Stimulated activated CD4-positive, alpha-beta T cell treated with anti-CD3 and anti-CD28 coated beads, Interleukin-15, amount 100 ng/mL, for 48 hours (primary cell): ENCODE data around the gene ZBTB20.

Experiments
- DNase-seq, 2 donors: peaks; one replicate each; pipeline ENCODE4 v3.0.0-alpha.2; 2020; ENCODE audit warnings: low read depth in 2 of 2

Gene ZBTB20

DNA sequence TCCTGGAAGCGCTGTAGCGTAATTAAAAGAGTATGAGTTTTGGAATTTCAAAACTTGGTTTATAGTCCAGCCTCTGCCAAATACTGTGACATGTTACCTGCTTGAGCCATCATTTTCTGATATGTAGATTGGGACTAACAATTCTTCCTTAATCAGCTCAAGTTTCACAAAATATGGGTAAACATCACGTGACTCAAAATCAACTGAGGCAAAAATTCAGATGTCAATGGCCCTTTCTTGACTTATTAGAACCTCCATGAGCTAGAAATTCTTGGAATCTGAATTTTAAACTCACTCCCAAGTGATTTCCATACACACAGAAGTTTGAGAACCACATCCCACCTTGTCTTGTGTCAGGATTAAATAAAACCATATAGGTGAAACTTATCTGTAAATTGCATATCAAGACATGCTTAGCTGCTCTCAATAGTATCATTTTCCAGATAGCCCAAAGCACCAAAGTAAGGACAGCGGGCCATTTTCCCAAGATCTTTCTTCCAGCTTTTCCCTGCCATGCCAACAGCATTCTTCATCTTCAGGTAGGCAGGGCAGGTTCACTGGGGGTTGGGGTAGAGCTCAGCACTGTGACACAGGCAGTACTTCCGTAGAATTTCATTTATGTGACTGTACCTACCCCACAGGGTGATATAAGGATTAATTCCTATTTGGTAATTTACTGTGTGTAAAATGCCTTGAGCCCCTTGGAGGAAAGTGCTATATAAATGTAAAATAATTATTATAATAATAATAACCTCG, 474.2 kb downstream of the ZBTB20 start:
- DNase-seq: no peak

DNA sequence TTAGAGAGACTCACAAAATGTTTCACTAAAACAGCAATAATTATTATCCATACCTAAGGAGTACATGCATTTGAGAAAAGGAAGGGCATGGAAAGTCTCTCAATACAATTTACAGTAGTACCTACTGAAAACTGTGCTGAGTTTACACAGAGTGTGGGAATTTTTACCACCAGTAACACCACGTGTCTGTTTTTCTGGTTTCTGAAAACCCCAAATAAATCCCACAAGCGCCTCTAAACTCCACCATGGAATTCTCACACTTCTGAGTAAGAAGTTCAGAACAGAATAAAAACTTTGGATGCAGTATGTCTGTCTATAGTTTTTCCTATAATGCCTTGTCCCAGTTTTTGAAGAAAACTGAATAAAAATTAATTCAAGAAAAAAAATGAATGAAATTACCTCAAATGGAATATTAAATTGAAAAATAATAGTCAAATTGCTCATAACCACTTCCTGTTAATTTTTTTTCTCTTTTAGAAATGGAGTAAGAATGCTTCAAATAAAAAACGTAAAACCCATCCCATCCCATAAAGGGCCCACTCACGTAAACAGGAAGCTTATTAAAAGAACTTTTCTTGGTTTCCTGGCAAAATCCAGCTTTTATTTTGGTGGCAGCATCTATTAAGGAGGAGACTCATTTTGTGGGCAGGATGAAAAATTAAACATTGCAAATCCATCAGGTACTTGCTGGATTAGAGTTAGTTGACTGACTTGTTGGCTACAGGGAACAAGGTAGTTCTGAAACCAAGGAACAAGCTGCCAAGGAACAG, 475.2 kb downstream of the ZBTB20 start:
- DNase-seq: no peak

DNA sequence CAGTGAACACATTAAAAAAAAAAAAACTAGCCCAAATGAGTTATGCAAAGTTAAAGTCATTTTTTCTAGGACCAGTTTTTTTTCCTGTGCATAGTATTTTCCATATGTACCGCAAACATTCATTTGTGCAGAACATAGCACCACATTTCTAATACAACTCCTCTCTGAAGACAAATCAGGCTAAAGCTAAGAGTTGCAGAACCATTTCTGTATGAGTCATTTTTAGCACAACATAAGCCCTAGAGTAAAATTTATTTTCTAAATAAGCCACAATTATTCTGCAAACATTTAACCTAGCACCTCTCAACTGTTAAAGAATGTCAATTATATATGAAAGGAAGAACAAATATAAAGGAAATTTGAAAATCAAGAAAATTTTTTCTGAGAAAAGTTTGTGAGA, 477.5 kb downstream of the ZBTB20 start:
- DNase-seq: no peak

DNA sequence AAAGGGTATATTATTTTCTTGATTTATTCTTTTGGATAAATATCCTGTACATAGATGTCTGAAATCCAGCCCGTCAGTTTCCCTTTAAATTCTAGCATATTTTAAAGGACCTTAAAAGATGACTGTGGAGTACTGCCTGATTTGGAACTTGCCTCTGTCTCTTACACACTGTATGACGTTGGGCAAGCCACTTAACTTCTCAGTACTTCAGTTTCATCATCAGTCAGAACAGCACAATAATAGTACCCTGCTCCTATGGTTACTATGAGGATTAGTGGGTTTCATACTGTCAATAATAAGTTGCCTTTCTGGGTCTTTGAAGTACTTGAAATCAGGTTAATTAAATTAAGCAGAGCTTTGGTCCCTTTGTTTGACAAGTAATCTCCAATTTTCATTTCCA, 479.0 kb downstream of the ZBTB20 start:
- no peak for DNase-seq

DNA sequence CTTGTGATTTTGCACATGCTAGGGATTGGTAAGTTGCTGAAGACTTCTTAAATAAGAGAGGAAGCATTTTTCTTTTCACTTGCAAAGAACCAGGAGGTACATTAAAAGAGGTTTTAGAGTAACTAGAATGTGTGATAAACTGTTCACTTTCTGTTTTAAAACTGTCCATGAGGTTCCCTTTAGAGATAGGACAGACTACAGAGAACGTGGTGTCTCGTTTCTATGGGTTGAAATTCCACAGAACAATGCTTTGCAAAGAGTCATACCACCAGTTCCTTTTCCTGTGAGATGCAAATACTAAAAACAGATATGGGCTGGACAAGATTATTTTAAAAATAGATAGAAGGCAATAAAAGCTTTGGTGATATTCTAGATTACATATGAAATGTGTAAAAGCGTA, 480.5 kb downstream of the ZBTB20 start:
- no peak for DNase-seq

DNA sequence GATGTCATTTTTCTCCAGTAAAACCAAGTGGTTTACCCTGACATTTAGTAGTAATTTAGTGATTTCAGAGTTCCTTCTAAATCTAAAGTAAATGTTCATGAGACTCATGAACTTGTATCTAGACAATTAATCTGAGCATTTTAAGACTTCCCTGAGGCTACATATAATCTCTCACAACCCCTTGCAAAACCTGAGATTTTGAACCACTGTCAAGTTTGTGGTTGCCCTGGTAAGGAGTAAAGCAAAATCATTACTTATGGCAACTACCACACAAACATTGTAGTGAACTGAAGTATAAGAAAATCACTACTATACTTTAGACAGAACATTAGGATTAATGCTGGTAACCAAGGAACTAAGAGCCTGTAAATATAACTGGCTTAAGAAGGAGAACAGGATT, 483.1 kb downstream of the ZBTB20 start:
- DNase-seq: no peak

DNA sequence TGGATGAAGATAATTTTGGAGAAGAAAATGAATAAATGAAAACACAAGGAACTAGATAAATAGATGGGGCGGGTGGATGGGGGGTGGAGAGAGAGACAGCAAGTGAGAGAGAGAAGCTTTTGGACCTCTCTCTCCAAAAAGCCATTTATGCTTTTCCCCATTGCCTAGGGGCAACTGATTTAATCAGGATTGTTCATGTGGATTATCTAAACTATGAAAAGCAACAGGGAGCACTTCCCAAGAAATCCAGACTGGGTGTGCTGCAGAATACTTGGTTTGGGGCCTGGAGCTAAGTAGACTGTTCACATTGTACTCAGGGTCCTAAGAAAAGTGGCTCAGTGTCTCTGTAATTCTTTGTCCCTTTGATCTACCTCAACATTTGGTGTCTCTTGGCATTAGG, 486.3 kb downstream of the ZBTB20 start:
- no peak for DNase-seq

DNA sequence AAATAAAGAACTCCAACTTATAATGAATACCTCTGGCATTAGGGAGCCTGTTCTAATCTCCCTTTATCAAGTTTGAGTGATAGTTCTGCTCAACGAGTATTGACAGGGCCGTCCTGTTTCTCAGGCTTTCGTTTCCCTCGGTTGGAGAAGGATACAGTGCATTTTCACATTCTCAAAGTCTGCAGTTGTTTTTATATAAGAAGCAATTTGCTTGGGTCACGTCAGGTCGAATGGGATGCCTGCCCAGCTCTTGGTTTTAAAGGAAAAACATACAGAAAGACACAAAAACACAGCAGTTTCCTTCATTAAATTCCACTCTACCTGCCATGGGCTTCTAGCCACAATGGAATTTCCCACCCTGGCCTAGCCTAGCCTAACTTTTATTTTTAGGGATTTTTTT, 487.0 kb downstream of the ZBTB20 start:
- no peak for DNase-seq

DNA sequence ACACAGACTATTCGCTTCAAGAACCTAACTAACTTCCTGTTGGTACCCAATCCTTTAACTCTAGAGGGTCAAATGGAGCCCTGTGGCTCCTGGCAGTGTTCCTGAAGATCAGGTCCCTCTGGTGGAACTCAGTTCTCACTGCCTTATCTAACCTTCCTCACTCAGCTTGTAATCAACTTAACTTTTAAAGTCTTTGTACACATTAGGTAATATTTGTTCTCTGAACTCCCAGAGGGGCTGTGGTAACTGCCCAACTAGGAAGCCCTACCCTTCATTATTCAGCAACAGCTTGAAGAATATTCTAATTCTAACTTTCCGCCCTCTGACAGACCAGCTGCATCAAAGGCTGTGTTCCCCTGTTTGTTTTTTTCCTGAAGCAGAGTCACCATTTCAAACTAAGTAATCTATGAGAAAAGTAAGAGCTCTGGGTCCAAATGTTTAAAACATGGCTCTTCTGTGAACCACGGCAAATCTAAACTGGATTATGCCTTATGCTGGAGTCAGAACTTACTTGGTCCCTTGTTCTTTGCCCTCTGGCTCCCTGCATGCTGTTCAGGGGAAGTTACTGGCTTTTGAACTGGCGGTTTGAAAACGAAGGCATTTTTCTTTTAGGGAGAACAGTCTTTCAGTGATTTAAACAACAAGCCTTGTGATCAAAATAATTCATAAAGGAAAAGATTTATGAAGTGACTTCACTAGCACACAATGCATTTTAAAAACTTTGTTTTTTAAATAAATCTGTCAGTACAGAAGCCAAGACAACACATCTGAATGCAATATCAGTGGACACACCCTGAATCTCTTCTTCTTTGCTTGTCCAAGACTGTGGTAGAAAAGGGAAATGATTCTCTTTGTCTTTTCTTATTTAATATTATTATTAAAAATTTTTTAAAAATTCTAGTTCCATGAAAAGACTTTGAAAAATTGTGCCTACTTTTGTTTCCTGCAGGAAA, 487.7 kb downstream of the ZBTB20 start:
- no peak for DNase-seq

DNA sequence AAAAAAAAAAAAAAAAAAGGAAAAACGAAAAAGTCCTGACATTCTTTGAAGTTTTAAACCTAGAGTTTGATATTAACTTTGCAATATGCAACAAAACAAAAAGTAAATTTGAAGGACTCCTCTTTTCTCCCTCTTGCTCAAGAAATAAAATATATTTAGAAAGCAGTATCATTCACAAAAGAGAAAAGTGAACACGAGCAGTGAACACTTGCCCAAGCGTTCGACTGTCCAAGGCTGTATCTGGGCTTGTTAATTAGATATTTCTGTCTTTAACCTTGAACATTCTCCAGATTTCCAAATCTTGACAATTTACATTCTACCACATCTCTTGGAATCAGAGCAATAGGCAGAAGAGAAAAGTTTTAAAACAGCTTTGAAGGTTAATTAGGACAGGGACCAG, 495.5 kb downstream of the ZBTB20 start:
- DNase-seq: no peak

DNA sequence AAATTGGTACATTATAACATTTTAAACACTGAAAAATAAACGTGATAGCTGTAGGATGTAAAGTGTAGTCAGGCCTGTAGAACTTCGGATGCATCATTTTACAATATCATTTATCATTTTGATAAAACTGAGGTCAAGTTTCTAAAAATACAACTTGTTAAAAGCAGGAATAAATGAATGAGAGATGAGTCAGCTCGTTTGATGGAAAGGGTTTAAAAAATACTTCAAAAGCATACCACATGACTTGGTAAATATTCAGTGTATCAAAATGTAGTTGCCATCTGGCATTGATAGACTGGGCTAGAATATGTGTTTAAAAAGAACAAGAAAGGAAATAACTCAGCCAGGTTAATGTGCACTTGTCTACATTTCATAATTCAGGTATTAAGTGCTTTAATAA, 496.3 kb downstream of the ZBTB20 start:
- no peak for DNase-seq

DNA sequence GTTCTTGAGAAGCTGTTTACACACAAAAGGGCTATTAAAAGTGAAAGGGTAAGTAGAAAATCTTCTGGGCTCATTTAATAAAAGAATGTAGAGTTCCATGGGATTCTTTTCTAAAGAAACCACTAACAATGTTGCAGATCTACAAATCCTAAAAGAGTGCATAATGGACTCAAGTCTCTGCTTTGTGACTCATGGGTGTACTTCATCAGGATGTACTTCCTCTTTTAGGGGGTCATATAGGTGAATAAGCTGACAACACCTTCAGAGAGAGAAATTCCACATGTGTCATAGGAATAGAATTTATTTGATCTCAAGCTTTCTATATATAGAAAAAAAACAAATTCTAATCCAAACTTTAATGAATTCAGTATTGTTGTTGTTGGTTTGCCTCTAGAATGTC, 497.8 kb downstream of the ZBTB20 start:
- no peak for DNase-seq

DNA sequence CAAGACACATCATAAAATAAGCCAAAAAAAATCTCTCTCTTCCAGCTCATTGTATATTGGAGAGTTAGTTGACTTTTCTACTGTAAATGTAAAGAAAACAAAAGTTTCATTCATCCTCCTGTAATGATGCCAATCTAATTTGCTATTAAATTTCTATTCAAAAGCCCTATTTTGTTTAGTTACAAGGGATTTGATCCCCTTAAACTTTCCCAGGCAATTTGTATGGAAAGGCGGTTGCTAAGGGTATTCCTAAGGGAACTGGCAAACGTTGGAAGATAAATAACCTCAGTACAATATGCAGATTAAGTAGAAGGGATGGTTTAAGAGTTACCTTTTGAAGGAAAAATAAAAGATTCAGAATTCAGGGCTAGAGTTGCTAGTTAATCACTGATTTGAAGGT, 500.6 kb downstream of the ZBTB20 start:
- no peak for DNase-seq

DNA sequence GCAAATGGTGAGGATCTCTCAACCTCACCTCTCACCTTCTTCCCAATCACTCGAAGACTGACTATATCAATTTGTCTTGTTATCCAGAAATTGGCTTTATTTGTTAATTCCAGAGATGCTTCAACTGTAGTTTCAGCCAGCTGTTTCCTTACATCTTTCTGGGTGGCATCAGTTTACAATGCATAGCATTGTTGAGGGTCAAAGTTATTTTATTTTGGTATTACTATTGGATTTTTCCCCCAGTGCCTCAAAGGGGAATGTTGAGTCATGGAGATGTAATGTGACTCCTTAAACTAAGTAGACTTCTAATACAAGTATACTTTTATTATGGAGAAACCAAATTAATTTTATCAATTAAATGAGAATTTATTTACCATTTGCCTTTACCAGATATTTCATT, 501.7 kb downstream of the ZBTB20 start:
- no peak for DNase-seq

DNA sequence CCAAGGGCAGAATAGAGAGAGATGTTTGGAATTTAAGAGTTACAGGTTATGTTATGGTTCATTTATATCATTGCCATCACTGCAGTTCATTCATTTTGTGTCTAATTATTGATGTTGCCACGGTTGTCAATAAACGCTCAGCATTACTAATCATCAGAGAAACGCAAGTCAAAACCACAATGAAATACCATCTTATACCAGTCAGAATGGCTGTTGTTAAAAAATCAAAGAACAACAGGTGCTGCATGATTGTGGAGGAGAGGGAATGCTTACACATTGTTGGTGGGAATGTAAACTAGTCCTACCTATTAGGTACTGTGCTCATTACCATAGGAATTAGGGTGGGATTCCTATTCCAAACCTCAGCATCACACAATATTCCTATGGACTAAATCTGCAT, 502.7 kb downstream of the ZBTB20 start:
- DNase-seq: no peak

DNA sequence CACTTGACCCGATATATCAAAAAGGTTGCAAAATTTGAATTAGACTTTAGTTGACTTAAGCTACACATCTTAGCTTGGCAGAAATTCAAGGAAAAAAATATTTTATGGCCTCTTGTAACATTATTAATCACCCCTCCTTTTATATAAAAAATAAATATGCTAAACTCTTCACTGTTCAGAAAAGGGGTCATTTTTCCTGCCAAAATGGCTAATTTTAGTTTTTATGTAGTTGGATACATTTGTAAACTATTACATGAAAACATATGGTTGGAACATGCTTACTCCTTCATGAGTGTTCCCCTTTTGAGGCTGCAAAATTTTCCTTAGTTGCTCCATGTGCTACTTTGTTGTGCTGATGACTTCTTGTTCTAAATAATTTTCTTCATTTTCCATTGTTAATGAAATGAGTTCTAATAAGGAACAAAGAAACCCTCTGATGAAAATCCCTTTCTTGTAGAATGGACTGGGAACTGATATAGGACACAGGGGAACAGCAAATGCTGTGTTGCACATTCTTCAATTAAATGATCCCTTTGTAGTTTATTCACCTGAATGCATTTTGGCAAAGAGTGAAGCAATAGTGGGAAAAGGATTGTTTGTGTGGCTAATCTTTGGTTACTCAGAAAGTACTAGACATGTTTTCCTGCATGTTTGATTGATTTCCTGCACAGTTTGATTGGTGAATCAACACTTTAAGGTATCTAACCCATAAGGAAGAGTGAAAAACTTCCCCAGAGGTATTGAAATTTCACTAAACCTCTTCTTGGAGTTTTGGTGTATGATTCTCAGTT, 503.9 kb downstream of the ZBTB20 start:
- no peak for DNase-seq

DNA sequence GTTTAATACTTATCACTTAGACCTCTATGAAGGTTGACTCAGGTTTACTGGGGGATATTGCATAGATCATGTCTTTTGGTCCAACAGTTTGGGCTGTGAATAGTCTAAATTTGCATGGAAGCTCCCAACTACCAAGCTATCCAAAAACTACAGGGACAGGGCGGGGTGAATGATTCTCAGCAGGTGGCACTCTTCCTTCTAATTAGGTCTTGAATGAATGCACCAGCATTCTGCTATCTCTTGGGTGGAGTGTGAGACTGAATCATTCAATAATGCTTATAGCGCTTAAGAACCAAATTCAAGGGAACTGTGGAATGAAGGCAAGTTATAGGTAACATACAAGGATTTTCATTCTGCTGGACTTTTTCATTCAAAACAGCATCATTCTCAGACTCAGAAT, 507.0 kb downstream of the ZBTB20 start:
- DNase-seq: no peak

DNA sequence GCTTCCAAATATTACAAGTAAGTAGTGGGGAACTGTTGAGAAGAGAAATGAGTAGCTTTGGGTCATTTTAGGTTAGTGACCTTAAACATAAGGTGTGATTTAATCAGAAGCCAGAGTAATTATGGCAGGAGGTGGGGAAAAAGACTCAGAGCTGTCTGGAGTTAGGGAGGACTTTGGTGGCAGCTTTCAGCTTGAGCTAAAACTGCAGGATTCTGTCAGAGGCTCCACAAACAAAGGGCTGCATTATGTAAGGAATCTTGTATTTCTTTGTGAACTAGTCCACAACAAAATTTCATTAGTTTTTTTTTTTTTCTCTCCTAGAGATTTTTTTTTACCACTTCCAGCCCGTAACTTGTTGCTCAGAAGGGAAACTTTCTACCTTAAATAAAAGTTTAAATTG, 507.9 kb downstream of the ZBTB20 start:
- no peak for DNase-seq

DNA sequence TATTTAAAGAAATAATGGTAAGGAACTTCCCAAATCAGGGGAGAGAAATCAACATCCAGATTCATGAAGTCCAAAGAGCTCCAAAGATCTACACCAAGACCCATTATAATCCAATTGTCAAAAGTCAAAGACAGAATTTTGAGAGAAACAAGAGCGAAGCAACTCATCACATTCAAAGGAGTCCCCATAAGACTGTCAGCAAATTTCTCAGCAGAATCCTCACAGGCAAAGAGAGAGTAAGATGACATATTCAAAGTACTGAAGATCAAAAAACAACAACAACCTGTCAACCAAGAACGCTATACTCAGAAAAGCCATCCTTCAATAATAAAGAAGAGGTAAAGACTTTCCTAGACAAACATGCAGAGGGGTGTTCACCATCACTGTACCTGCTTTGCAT, 511.2 kb downstream of the ZBTB20 start:
- no peak for DNase-seq

DNA sequence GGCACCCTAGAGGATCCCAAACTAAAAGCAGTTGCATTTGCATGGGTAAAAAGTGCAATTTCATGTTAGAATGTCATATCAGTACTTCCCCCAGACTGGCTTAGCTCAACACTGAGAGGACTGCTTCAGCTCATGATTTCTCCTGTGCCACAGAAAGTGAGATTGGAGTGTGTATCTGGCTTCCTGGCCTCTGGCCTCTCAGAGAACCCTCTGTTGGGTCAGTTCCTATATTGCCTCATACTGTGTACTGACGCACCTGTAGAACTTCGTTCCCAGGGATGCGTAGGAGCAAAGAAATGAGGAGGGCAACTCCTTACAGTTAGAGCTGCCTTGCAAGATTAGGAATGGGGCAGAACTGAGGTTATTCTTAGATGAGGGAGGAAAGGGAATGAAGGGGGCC, 512.5 kb downstream of the ZBTB20 start:
- no peak for DNase-seq

DNA sequence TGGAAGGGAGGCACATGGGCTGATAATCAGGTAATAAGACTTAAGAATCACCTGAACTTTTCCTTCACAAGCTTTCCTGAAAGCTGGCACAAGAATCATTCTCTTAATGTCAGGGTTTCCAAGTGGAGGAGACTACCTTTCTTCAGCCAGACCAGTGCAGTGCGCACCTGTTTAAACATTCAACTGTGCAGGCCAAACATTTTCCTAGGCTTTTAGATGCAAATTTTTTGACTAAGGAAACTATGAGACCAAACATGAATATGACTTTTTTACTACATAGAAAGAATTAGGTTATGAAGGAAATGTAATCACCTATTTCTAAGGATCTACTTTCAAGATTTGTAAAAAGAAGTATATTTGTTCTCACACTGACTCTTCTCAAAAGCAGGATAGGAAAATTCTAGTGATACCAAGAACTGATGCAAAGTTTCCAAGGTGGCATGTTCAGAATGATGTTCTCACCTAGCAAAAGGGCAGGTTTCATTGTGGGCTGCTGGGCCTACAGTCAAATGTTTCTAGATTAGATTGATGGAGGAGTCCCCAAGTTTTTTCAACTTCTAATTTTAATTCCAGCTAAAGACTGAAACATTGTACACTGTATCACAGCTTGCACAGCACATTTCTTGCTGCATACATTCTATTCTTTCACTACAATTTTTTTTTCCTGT, 514.2 kb downstream of the ZBTB20 start:
- peak in 1 of 2 donors; percentile 24 for DNase-seq
